WTC11 (cell line): ENCODE results near the gene TMPRSS5. TPM values are rescaled to one million over a fixed set of nuclear protein-coding genes. Genes with fewer than 3 reads are reported as not detected.

Source experiments
- ATAC-seq: fragments of 200-7000 bp; cut with Tn5 transposase; 2 replicates; pipeline ENCODE4 v1.10.0; 2021; ENCODE audit warnings: mild to moderate bottlenecking, moderate library complexity
- CTCF ChIA-PET: fragments of 300-600 bp; sonication (Branson Sonifier 250); formaldehyde crosslinking; loops from one replicate; lab custom pipeline; 2021; ENCODE audit warnings: antibody characterized with exemption; lab: Charles Lee
- POLR2A ChIA-PET: fragments of 350-600 bp; sonication (Branson Sonifier 250); formaldehyde crosslinking; loops from one replicate; lab custom pipeline; 2021; ENCODE audit warnings: antibody characterized with exemption; lab: Charles Lee
- DNase-seq: peaks from one replicate; pipeline ENCODE4 v3.0.0; 2021; ENCODE audit warnings: low spot score
- H3K27ac Mint-ChIP-seq: 2 replicates; pipeline ENCODE4 v1.8.0; 2021; ENCODE audit warnings: mixed read lengths
- H3K27me3 Mint-ChIP-seq: 2 replicates; pipeline ENCODE4 v1.8.0; 2021; ENCODE audit warnings: low read depth, mild to moderate bottlenecking, moderate library complexity, mixed read lengths
- H3K36me3 Mint-ChIP-seq: 2 replicates; pipeline ENCODE4 v1.8.0; 2021; ENCODE audit warnings: mixed read lengths
- H3K4me1 Mint-ChIP-seq: 2 replicates; pipeline ENCODE4 v1.8.0; 2022; ENCODE audit warnings: mixed read lengths
- H3K4me3 Mint-ChIP-seq: 2 replicates; pipeline ENCODE4 v1.8.0; 2021; ENCODE audit warnings: mild to moderate bottlenecking, moderate library complexity, mixed read lengths
- H3K9me3 Mint-ChIP-seq: 2 replicates; pipeline ENCODE4 v1.8.0; 2021; ENCODE audit warnings: mixed read lengths
- ATF1 ChIP-seq: sonication (generic); formaldehyde crosslinking; IDR thresholded peaks from 2 replicates; pipeline ENCODE4 v1.8.1; 2023; ENCODE audit warnings: mild to moderate bottlenecking, moderate library complexity, missing genetic modification reagents
- CBFB ChIP-seq: sonication (generic); formaldehyde crosslinking; IDR thresholded peaks from 2 replicates; pipeline ENCODE4 v1.8.1; 2022; ENCODE audit warnings: mild to moderate bottlenecking, low read depth, missing genetic modification reagents
- CDX4 ChIP-seq: fragments of 250-450 bp; sonication (Bioruptor Pico); IDR thresholded peaks from 2 replicates; pipeline ENCODE4 v1.9.0; 2021; ENCODE audit warnings: moderate library complexity, mild to moderate bottlenecking, inconsistent platforms, borderline replicate concordance
- CREM ChIP-seq: sonication (generic); formaldehyde crosslinking; IDR thresholded peaks from 2 replicates; pipeline ENCODE4 v1.8.1; 2022; ENCODE audit warnings: mild to moderate bottlenecking, missing genetic modification reagents, moderate library complexity
- CTCF ChIP-seq: fragments of 200-600 bp; IDR thresholded peaks from 2 replicates; pipeline ENCODE4 v1.8.0; 2022; ENCODE audit warnings: antibody characterized with exemption
- E2F1 ChIP-seq: sonication (generic); formaldehyde crosslinking; IDR thresholded peaks from 2 replicates; pipeline ENCODE4 v1.8.0; 2022; ENCODE audit warnings: mild to moderate bottlenecking, missing genetic modification reagents
- ELF4 ChIP-seq: sonication (generic); formaldehyde crosslinking; IDR thresholded peaks from 2 replicates; pipeline ENCODE4 v1.8.1; 2022; ENCODE audit warnings: low read depth, mild to moderate bottlenecking, moderate library complexity, missing genetic modification reagents
- FOXK1 ChIP-seq: sonication (generic); formaldehyde crosslinking; IDR thresholded peaks from 2 replicates; pipeline ENCODE4 v1.8.0; 2022; ENCODE audit warnings: mild to moderate bottlenecking, moderate library complexity, missing genetic modification reagents
- FOXP1 ChIP-seq: sonication (generic); formaldehyde crosslinking; IDR thresholded peaks from 2 replicates; pipeline ENCODE4 v1.8.0; 2022; ENCODE audit warnings: missing genetic modification reagents, mild to moderate bottlenecking, moderate library complexity, borderline replicate concordance
- HMGA2 ChIP-seq: fragments of 250-450 bp; sonication (Bioruptor Pico); IDR thresholded peaks from 2 replicates; pipeline ENCODE4 v1.4.0; 2021; ENCODE audit warnings: mild to moderate bottlenecking, moderate library complexity
- JAZF1 ChIP-seq: fragments of 250-450 bp; sonication (Bioruptor Pico); IDR thresholded peaks from 2 replicates; pipeline ENCODE4 v1.9.0; 2021; ENCODE audit warnings: moderate library complexity, mild to moderate bottlenecking, inconsistent platforms
- JUN ChIP-seq: sonication (generic); formaldehyde crosslinking; IDR thresholded peaks from 2 replicates; pipeline ENCODE4 v1.8.0; 2023; ENCODE audit warnings: mild to moderate bottlenecking, missing genetic modification reagents
- MLX ChIP-seq: sonication (generic); formaldehyde crosslinking; IDR thresholded peaks from 2 replicates; pipeline ENCODE4 v1.8.1; 2023; ENCODE audit warnings: mild to moderate bottlenecking, missing genetic modification reagents, moderate library complexity
- MYBL2 ChIP-seq: sonication (generic); formaldehyde crosslinking; IDR thresholded peaks from 2 replicates; pipeline ENCODE4 v1.8.1; 2023; ENCODE audit warnings: mild to moderate bottlenecking, moderate library complexity, missing genetic modification reagents
- NFE2L1 ChIP-seq: sonication (generic); formaldehyde crosslinking; IDR thresholded peaks from 2 replicates; pipeline ENCODE4 v1.8.1; 2023; ENCODE audit warnings: missing genetic modification reagents
- RORB ChIP-seq: fragments of 250-450 bp; sonication (Bioruptor Pico); IDR thresholded peaks from 2 replicates; pipeline ENCODE4 v1.9.0; 2021; ENCODE audit warnings: mild to moderate bottlenecking
- SMAD3 ChIP-seq: sonication (generic); formaldehyde crosslinking; IDR thresholded peaks from 2 replicates; pipeline ENCODE4 v1.8.0; 2022; ENCODE audit warnings: missing genetic modification reagents, mild to moderate bottlenecking, borderline replicate concordance
- SOX15 ChIP-seq: fragments of 250-450 bp; sonication (Bioruptor Pico); IDR thresholded peaks from 2 replicates; pipeline ENCODE4 v1.9.0; 2021; ENCODE audit warnings: mild to moderate bottlenecking
- ZNF138 ChIP-seq: sonication (generic); formaldehyde crosslinking; conservative IDR thresholded peaks from 2 replicates; pipeline ENCODE4 v1.8.1; 2022; ENCODE audit warnings: mild to moderate bottlenecking, moderate library complexity, missing genetic modification reagents
- ZNF219 ChIP-seq: sonication (generic); formaldehyde crosslinking; IDR thresholded peaks from 2 replicates; pipeline ENCODE4 v1.8.0; 2023; ENCODE audit warnings: missing genetic modification reagents, mild to moderate bottlenecking, borderline replicate concordance
- ZNF263 ChIP-seq: sonication (generic); formaldehyde crosslinking; IDR thresholded peaks from 2 replicates; pipeline ENCODE4 v1.8.1; 2022; ENCODE audit warnings: low read depth, mild to moderate bottlenecking, moderate library complexity, missing genetic modification reagents
- ZNF425 ChIP-seq: fragments of 250-450 bp; sonication (Bioruptor Pico); conservative IDR thresholded peaks from 2 replicates; pipeline ENCODE4 v1.9.0; 2021; ENCODE audit warnings: mild to moderate bottlenecking
- total RNA-seq: library from RNA; stranded (reverse); gene quantifications from 3 replicates; pipeline ENCODE4 v1.2.3, GENCODE V29; 2021
- TF ChIP-seq, protein P1 (sequence below): sonication (generic); formaldehyde crosslinking; conservative IDR thresholded peaks from 2 replicates; pipeline ENCODE4 v1.8.1; 2022; ENCODE audit warnings: mild to moderate bottlenecking, missing genetic modification reagents
- TF ChIP-seq, protein P2 (sequence below): sonication (generic); formaldehyde crosslinking; IDR thresholded peaks from 2 replicates; pipeline ENCODE4 v1.8.0; 2022; ENCODE audit warnings: mild to moderate bottlenecking, missing genetic modification reagents
- TF ChIP-seq, protein P3 (sequence below): sonication (generic); formaldehyde crosslinking; IDR thresholded peaks from 2 replicates; pipeline ENCODE4 v1.8.0; 2022; ENCODE audit warnings: mild to moderate bottlenecking, missing genetic modification reagents
- TF ChIP-seq, protein P4 (sequence below): sonication (generic); formaldehyde crosslinking; IDR thresholded peaks from 2 replicates; pipeline ENCODE4 v1.8.1; 2022; ENCODE audit warnings: mild to moderate bottlenecking, moderate library complexity, missing genetic modification reagents

TMPRSS5 gene
- total RNA-seq, 1 experiment from 2014 or later = 1.7 TPM

- TF ChIP-seq ZNF138 (CRISPR knock-in tag) (no peak), ZNF263 (CRISPR knock-in tag) (no peak), JAZF1 (no peak), ZNF425 (CRISPR knock-in tag) (no peak), FOXP1 (no peak), MYBL2 (CRISPR knock-in tag) (no peak), ATF1 (CRISPR knock-in tag) (no peak)
Observed at GRCh38 chr11:113730887-113731726, 25.0 kb upstream of the TMPRSS5 start (continued).

- ChIA-PET CTCF (interaction anchor here (0.9 to 3.0 kb wide), 15 partner anchors 37 to 425 kb away, joined by 3 to 26 read pairs (median 4); partner anchors contain the start of gene TTC12), POLR2A (no interaction called here)
- Mint-ChIP-seq H3K9me3 (no peaks in the 10 kb centered on the region), H3K27me3 (no peaks in the 10 kb centered on the region), H3K4me1 (no peaks in the 10 kb centered on the region), H3K36me3 (peaks cover 7% of the 10 kb centered on the region), H3K27ac (no peak overlapping the region), H3K4me3 (no peak overlapping the region)
- peak; percentile 65 for ATAC-seq
- no peak for DNase-seq
- TF ChIP-seq HMGA2 = no peak
- no peak for TF ChIP-seq SMAD3 (CRISPR knock-in tag)
- TF ChIP-seq, protein P1, sequence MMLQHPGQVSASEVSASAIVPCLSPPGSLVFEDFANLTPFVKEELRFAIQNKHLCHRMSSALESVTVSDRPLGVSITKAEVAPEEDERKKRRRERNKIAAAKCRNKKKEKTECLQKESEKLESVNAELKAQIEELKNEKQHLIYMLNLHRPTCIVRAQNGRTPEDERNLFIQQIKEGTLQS (CRISPR knock-in tag) = no peak
- TF ChIP-seq, protein P2, sequence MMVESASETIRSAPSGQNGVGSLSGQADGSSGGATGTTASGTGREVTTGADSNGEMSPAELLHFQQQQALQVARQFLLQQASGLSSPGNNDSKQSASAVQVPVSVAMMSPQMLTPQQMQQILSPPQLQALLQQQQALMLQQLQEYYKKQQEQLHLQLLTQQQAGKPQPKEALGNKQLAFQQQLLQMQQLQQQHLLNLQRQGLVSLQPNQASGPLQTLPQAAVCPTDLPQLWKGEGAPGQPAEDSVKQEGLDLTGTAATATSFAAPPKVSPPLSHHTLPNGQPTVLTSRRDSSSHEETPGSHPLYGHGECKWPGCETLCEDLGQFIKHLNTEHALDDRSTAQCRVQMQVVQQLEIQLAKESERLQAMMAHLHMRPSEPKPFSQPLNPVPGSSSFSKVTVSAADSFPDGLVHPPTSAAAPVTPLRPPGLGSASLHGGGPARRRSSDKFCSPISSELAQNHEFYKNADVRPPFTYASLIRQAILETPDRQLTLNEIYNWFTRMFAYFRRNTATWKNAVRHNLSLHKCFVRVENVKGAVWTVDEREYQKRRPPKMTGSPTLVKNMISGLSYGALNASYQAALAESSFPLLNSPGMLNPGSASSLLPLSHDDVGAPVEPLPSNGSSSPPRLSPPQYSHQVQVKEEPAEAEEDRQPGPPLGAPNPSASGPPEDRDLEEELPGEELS = no peak
- no peak for TF ChIP-seq CDX4 (CRISPR knock-in tag)
- no peak for TF ChIP-seq SOX15 (CRISPR knock-in tag)
- TF ChIP-seq CBFB (CRISPR knock-in tag) = no peak
- TF ChIP-seq E2F1 (CRISPR knock-in tag) = no peak
- no peak for TF ChIP-seq ELF4
- no peak for TF ChIP-seq MLX
- TF ChIP-seq CREM (CRISPR knock-in tag) = no peak
- TF ChIP-seq, protein P3, sequence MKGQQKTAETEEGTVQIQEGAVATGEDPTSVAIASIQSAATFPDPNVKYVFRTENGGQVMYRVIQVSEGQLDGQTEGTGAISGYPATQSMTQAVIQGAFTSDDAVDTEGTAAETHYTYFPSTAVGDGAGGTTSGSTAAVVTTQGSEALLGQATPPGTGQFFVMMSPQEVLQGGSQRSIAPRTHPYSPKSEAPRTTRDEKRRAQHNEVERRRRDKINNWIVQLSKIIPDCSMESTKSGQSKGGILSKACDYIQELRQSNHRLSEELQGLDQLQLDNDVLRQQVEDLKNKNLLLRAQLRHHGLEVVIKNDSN = no peak
- TF ChIP-seq ZNF263 (CRISPR knock-in tag) = no peak
- TF ChIP-seq RORB = no peak
- no peak for TF ChIP-seq FOXK1 (CRISPR knock-in tag)
- TF ChIP-seq ZNF219 = no peak
- TF ChIP-seq JUN (CRISPR knock-in tag) = no peak
- TF ChIP-seq, protein P4, sequence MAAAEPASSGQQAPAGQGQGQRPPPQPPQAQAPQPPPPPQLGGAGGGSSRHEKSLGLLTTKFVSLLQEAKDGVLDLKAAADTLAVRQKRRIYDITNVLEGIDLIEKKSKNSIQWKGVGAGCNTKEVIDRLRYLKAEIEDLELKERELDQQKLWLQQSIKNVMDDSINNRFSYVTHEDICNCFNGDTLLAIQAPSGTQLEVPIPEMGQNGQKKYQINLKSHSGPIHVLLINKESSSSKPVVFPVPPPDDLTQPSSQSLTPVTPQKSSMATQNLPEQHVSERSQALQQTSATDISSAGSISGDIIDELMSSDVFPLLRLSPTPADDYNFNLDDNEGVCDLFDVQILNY (CRISPR knock-in tag) = no peak
- no peak for TF ChIP-seq NFE2L1 (CRISPR knock-in tag)
- TF ChIP-seq CTCF = no peak
Observed at GRCh38 chr11:113729456-113729855, 23.3 kb upstream of the TMPRSS5 start.
